ACC112 (cell line): Measurements from ENCODE around the gene PYGB.

Experiments
- H2AFZ ChIP-seq: fragments of 200-600 bp; sonication (generic); one replicate; pipeline ENCODE4 v1.6.0; 2017; ENCODE audit warnings: antibody characterized with exemption, low read length; ENCODE audit not compliant: unreplicated experiment
- H3K27ac ChIP-seq: fragments of 200-600 bp; sonication (generic); 2 replicates; pipeline ENCODE4 v1.5.1; 2014; ENCODE audit warnings: low read depth, mild to moderate bottlenecking, antibody characterized with exemption, low read length, moderate library complexity
- H3K27me3 ChIP-seq: fragments of 200-600 bp; sonication (generic); 2 replicates; pipeline ENCODE4 v1.6.1; 2014; ENCODE audit warnings: mild to moderate bottlenecking, antibody characterized with exemption, low read length, moderate library complexity, mixed read lengths; ENCODE audit not compliant: insufficient read depth
- H3K36me3 ChIP-seq: fragments of 200-600 bp; sonication (generic); 2 replicates; pipeline ENCODE4 v1.6.1; 2016; ENCODE audit warnings: mild to moderate bottlenecking, antibody characterized with exemption, low read length, moderate library complexity, mixed read lengths; ENCODE audit not compliant: insufficient read depth
- H3K4me1 ChIP-seq: fragments of 200-600 bp; sonication (generic); one replicate; pipeline ENCODE4 v1.6.1; 2016; ENCODE audit warnings: low read length, mixed read lengths; ENCODE audit not compliant: insufficient read depth, unreplicated experiment, control insufficient read depth
- H3K4me3 ChIP-seq: fragments of 200-600 bp; sonication (generic); 2 replicates; pipeline ENCODE4 v1.5.1; 2014; ENCODE audit warnings: mild to moderate bottlenecking, low read depth, low read length
- H3K79me2 ChIP-seq: fragments of 200-600 bp; sonication (generic); one replicate; pipeline ENCODE4 v1.6.0; 2016; ENCODE audit warnings: low read length; ENCODE audit not compliant: control insufficient read depth, unreplicated experiment, insufficient read depth

PYGB gene

DNA sequence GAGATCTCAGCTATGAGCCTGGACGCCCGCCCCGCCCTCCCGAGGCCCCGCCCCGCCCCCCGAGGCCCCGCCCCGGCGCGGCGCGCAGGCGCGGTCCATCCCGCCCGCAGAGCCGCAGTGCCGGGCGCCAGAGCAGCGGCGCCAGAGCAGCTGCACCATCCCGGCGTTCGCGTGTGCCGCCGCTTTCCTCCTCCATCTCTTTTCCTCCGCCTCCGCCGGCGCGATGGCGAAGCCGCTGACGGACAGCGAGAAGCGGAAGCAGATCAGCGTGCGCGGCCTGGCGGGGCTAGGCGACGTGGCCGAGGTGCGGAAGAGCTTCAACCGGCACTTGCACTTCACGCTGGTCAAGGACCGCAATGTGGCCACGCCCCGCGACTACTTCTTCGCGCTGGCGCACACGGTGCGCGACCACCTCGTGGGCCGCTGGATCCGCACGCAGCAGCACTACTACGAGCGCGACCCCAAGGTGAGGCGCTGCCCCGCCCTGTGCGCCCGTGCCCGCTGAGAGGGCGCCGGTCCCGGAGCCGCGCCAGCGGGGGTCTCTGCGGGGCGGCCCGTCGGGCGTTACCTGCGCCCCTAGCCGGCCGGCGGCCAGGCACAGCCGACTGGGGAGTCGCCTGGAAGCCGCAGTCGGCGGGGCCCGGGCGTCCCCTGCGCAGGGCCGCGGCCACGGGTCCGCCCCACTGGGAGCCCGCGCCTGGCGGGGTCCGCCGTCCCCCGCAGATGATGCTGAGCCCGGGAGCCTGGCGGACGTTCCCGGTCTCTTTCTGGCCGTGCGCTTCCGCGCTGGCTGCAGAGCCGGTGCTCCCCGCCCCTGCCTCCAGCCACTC, at the start of gene PYGB:
Gene PYGB (plus strand): TSS at position 130 of the 830 bp plus-strand sequence. CDS start 94 bp downstream, at position 224.
- H3K4me3 ChIP-seq, result peak within 1 kb of the TSS; percentile 99
- H3K79me2 ChIP-seq, result peaks cover 59% of the 10 kb centered on the region
- no peaks in the 10 kb centered on the region for H3K27me3 ChIP-seq
- peaks cover 16% of the 10 kb centered on the region for H3K36me3 ChIP-seq
- peak within 1 kb of the TSS; percentile 77 for H2AFZ ChIP-seq
- peak within 1 kb of the TSS; percentile 86 for H3K27ac ChIP-seq
- peaks cover 52% of the 10 kb centered on the region for H3K4me1 ChIP-seq

DNA sequence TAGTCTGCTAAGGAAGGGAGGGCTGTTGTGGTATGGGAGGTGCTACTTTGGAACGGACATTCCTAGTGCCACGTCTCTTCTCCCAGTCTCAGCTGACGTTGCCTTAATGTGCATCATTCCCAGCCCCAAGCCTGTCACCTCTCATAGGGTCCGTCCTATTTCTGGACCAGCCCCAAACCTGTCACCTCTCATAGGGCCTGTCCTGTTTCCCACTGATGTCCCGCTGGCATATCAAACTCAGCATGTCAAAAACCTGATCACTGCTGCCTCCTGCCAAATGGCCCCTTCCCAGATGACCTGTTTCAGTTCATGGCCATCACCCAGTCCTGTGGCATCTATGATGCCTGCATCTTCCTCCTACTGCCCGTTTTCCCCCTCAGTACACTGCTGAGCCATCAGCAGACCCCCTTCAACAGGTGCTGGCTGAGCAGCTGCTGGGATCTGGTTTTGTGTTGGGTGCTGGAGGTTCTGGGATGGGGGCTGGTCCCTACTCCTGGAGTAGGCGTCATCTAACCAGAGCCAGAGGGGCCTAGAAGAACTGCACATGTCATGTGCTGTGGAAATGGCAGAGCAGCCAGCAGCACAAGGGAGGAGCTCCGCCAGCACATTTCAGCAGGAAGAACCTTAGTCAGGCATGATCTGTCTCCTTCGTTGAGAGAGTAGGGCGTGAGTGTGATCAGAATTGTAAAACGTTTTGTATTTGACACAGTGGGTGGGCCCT, 49.1 kb upstream of the PYGB start:
- H3K27ac ChIP-seq, result no peak overlapping the region

DNA sequence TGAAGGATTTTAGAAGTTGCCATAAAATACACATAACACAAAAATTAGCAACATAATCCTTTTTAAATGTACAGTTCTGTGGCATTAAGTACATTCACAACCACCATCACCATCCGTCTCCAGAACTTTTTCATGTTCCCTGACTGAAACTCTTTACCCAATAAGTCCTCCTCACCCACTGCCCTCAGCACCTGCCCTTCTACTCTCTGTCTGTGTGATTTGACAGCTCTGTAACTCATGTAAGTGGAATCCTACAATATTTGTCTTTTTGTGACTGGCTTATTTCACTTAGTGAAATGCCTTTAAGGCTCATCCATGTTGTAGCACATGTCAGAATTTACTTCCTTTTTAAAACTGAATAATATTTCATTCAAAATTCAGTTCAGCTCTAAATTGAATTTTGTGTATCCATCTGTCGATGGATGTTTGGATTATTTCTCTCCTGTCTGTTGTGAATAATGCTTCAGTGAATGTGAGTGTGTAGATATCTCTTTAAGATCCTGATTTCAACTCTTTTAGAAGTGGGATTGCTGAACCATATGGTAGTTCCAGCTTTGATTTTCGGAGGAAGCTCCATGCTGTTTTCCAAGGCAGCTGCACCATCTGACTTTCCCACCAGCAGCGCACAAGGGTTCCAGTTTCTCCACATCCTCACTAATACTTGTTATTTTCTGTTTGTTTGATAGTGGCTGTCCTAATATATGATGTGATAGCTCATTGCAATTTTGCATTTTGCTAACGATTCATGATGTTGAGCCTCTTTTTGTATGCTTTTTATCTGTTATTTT, 48.2 kb upstream of the PYGB start:
- Histone ChIP-seq H3K4me1 (peaks cover 42% of the 10 kb centered on the region), H3K27ac (no peak overlapping the region), H3K36me3 (peaks cover 9% of the 10 kb centered on the region), H2AFZ (no peak overlapping the region), H3K27me3 (no peaks in the 10 kb centered on the region), H3K79me2 (peaks cover 78% of the 10 kb centered on the region), H3K4me3 (no peak overlapping the region)

More for the DNA sequence above, 49.1 kb upstream of the PYGB start:
- Histone ChIP-seq H3K79me2 (peaks cover 72% of the 10 kb centered on the region), H3K36me3 (peaks cover 9% of the 10 kb centered on the region), H3K27me3 (no peaks in the 10 kb centered on the region), H2AFZ (no peak overlapping the region), H3K4me3 (no peak overlapping the region), H3K4me1 (peaks cover 39% of the 10 kb centered on the region)

DNA sequence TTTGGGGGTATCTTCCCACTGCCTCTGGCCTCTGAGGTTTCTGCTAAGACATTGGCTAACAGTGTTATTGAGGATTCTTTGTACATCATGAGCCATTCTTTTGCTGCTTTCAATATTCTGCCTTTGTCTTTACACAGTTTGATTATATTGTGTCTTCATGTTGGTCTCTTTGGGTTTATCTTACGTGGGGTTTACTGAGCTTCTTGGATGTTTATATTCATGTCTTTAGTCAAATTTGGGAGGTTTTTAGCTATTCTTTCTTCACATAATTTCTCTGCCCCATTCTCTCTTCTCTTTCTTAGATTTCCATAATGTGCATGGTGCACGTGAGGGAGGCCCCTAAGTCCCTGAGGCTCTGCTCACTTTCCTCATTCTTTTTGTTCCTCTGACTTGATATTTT, 44.8 kb upstream of the PYGB start:
- Histone ChIP-seq H3K79me2 (peaks cover 84% of the 10 kb centered on the region), H2AFZ (no peak overlapping the region), H3K27me3 (no peaks in the 10 kb centered on the region), H3K4me1 (peaks cover 27% of the 10 kb centered on the region), H3K27ac (no peak overlapping the region), H3K4me3 (no peak overlapping the region), H3K36me3 (peaks cover 9% of the 10 kb centered on the region)

DNA sequence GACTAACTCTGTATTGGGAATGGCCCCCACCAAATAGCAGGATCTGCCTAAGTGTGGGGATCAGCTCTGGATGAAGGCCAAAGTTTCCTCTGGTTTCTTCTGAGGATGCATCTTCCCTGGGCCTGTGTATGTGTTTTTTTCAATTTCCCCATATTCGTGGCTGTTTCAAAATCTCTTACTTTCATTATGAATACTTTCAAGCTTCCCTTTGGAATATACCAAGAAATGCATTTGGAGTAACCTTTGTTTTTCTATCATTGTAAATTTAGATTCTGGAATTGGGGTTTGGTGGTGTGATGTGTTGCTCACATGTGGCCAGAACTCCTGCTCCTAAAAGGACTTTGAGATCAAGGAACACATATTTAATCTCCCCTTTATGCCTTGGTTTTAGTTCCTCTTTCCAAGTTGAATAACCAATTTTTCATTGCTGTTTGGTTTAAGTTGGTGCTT, 44.0 kb upstream of the PYGB start:
- no peak overlapping the region for H2AFZ ChIP-seq
- peaks cover 9% of the 10 kb centered on the region for H3K36me3 ChIP-seq
- H3K4me3 ChIP-seq, result 0 out of 2 replicates have a peak overlapping the region, but pooled peaks have one; percentile 9
- H3K27ac ChIP-seq, result no peak overlapping the region
- peaks cover 86% of the 10 kb centered on the region for H3K79me2 ChIP-seq
- H3K27me3 ChIP-seq, result no peaks in the 10 kb centered on the region
- peaks cover 24% of the 10 kb centered on the region for H3K4me1 ChIP-seq

DNA sequence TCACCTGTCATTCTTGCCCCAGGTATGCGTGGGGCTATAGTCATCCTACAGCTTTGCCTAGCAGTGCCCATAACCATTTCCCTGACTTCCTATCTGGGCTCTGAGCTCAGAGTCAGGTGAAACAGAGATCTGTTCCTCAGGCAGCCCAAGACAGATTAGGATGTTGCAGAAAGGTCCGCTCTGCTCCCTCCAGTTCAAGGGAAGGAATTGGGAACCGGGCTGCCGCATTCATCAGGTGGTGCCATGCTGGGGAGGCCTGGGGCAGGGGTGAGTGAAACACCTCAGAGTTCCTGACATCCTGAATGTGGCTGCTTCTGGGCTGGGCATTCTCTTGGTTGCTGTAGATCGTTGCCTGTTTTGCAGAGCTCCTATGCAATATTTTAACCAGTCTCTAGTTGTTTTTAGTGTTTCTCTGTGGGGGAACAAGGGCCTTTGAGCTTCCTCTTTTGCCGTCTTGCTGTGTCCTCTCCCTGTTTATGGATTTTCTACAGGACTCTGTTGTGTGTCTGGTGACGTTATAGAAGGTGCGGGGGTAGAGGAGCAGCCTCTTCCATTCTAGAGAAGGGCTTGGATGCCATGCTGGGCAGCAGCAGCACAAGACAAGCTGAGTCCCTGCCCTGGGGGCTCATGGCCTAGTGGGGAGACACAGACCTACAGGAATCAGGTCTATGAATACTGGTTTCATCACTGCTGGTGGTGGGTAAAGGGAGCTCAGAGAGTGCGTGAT, 43.2 kb upstream of the PYGB start:
- Histone ChIP-seq H3K27ac (no peak overlapping the region), H3K4me1 (peaks cover 16% of the 10 kb centered on the region), H3K79me2 (peaks cover 80% of the 10 kb centered on the region), H3K36me3 (peaks cover 9% of the 10 kb centered on the region), H3K27me3 (no peaks in the 10 kb centered on the region), H2AFZ (no peak overlapping the region), H3K4me3 (no peak overlapping the region)

DNA sequence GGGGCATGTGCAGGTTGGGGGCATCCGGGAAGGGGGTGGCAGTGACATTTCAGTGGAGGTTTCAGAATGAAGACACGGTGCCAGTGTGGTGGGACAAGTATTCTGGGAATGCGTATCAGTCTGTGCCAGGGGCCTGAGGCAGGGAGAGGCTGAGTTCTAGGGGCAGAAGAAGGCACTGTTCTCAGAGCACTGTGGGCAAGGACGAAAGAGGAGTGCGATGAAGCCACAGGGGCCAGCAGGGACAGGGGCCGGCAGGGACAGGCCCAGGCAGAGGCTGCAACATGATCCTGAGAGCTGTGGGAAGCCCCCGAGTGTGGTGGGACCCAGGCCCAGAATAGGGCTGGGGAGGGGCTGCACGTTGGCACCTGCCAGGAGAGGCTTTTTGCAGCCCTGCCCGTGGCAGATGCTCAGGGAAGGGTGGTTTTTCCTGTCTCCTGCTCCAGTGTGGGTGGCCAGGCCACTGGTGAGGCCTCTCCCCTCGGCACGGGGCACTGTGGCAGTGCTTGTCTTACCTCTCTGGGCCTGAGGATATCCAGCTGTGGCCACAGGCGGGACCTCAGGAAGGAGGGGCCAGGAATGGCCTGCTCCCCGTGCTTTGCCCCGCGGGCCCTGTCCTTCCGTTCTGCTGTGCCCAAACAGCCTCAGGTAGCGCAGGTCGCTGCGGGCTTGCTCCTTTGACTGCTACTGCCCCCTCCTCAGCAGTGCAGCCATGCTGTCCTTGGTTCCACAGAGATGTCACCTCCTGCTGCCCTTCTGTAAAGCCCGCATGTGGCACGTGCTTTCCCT, 42.4 kb upstream of the PYGB start:
- H3K4me1 ChIP-seq, result peaks cover 12% of the 10 kb centered on the region
- H3K79me2 ChIP-seq, result peaks cover 73% of the 10 kb centered on the region
- H3K27ac ChIP-seq, result no peak overlapping the region
- peaks cover 9% of the 10 kb centered on the region for H3K36me3 ChIP-seq
- no peaks in the 10 kb centered on the region for H3K27me3 ChIP-seq
- H3K4me3 ChIP-seq, result no peak overlapping the region
- H2AFZ ChIP-seq, result no peak overlapping the region

DNA sequence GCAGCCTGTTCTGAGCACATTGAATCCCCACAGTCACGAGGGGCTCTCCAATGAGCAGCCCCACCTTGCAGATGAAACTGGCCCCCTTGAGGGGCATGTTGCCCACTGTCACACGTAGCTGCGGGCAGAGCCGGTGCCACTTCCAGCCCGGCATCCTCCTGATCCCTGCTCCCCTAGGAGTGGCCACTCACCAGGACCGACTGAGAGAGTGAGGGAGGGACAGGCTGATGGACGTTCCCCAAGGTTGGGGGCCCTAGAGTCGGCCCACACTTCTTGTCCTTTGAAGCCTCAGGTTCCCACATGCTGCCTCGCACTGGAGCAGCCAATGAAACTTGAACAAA, 41.9 kb upstream of the PYGB start:
- Histone ChIP-seq H3K36me3 (peaks cover 9% of the 10 kb centered on the region), H3K4me3 (no peak overlapping the region), H3K27me3 (no peaks in the 10 kb centered on the region), H3K27ac (no peak overlapping the region), H3K79me2 (peaks cover 68% of the 10 kb centered on the region), H2AFZ (no peak overlapping the region), H3K4me1 (peaks cover 12% of the 10 kb centered on the region)

DNA sequence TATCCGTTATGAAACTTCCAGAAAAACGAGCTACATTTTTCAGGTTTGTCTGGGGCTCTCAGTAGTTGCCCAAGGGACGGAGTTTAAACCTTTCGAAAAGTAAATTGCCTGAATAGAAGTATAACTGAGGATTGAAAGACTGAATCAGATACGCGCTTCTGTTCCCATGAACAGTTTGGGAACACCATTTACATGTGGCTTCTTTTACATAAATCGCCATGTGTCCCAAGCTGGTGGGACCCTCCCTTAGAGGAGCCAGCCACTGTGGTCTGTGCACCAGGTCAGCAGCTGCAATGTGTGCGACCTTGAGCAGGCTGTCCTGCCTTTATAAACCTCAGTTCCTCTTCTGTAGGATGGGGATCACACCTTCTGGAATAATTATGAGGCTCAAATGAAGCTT, 41.3 kb upstream of the PYGB start:
- Histone ChIP-seq H3K27me3 (no peaks in the 10 kb centered on the region), H3K4me3 (no peak overlapping the region), H3K4me1 (peaks cover 12% of the 10 kb centered on the region), H3K36me3 (peaks cover 5% of the 10 kb centered on the region), H2AFZ (no peak overlapping the region), H3K27ac (no peak overlapping the region), H3K79me2 (peaks cover 63% of the 10 kb centered on the region)
